Stimulated activated CD8-positive, alpha-beta memory T cell treated with anti-CD3 and anti-CD28 coated beads, Interleukin-7, amount 100 ng/mL, for 1 hour (primary cell): ENCODE measurements around the gene PALD1.
"Not testable (repeated sequence)": the region's sequence is repeated elsewhere in the genome, so short reads cannot be mapped to it uniquely, and the experiment has no call there.

Source experiments
- DNase-seq, 2 donors: peaks; one replicate each; pipeline ENCODE4 v3.0.0-alpha.2; 2020; ENCODE audit warnings: low read depth in 2 of 2

PALD1 gene

DNA sequence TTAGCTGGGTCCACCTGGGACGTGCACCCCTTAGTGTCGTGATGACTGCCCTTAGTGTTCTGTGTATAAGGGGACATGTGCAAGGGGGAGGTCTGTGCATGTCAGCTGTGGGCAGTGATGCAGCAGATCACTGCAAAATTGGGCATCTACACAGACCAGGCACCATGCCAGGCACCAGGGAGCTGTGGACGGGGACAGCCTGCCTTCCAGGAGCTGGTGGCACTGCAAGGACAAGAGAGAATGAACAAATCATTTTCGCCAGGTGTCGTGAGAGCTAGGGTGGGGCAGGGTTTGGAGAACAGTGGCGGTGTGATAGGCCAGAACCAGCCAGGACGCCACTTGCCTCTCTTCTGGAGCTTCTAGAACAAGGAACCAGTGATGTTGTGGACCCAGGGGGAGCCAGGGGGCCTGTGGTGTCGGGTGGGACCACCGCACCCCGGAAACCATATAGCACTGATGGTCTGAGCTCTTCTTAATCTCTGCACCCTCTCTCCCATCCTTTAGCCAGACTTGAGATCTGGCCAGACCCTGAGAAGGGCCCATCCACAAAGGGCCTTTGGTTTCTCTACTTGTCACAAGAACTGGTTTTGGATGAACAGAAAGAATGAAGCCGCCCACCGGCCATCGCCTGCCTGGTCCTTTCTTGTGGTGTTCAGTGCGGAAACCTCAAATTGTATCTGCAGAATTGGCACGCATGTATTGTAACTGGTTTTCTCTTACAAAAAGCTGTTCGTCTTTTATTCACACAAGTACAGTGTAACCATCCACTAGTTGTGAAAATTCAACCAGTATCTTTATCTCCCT, 93.3 kb downstream of the PALD1 start:
- no peak for DNase-seq

DNA sequence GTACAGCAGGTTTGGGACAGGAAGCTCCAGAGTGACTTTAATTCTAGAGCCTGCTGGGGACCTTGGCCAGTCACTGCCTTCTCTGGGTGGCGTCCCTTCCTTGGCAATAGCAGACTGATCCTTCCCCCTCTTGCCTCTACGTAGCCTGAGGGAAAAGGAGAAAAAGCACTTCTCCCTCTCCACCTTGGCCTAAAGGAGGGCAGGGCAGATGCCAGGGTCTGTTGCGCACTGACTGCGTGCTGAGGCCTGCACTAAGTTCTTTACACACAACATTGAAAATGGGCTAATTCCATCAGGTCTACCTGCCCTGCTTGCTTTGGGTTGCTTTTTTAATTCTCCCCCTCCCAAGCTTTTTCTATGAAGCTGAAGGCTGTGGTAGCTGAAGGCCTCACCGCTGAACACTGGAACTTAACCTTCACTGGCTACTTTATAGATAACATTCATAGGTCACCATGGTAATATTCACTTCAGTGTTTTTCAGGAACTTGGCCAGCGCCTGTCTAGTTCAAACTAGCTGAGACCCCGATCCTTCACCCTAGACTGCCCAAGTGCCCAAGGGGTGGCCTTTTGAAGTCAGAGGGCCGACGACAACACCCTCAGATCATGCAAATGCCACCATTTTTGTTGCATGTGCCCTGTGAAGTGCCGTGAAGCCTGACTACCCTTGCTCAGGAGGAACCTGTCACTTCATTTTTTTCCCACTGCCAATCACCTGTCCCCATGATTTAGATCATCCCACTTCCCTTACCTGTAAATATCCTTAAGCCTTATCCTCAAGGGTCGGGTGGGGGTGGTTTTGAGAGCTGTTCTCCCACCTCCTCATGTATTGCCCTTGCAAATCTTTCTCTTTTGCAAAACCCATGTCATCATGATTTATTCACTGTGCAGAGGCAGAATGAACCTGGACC, 95.3 kb downstream of the PALD1 start:
- no peak for DNase-seq

DNA sequence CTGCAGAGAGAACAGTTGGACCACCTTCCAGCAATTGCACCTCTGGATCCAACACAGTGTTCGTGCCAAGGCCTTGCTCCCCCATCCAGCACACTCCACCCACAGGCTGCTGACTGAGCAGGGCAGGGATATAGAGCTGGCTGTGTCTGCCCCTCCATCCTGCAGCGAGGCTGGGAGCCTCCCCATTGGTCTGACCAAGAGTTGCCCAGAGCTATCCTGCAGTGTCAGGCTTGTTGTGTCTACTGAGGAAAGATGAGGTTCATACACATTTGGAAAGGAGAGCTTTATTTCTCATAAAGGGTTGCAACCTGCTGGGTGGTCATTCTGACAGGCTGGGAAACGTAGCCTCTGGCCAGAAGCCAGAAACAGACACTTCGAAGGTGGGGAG, 96.9 kb downstream of the PALD1 start:
- DNase-seq: no peak

DNA sequence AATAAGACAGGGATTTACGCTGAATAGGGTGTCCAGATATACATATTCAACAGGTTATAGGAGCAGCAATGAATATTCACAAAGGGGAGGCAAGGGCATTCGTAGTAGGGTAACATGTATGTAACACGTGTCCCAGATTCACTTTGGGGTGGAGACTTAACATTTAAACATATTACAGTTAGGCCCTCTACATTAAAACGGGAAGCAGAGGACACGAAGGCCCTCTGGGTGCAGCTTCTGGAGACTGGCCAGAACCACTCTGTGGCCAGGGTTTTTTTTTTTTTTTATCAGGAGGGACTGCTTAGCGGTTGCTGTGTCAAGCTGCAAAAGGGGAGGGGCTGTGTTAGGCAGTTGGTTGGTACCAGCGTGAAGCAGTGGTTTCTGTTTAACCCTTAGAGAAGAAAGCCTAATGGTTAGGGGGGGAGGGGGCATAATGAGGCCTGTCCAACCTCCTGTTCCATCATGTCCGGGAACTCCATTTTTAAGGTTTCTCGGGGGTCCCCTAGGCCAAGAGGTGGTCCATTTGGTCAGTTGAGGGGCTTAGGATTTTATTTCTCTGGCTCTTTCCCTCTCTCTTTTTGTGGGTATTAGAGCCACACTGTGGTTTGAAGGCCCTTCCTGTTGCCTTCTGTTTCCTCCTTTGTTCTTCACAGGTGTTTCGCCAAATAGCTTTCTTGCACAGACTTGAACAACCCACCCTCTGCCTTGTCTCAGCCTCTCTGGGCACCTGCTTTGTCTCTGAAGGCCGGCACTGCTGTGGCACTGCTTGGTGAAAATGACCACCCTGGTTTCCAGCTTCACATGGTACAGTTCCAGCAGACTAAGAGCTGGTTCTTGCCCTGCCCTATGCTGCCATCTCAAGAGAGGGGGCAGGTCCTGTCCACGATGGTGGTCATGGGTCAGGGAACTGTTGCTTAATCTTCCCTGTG, 97.6 kb downstream of the PALD1 start:
- DNase-seq: peak in 1 of 2 donors; percentile 19

DNA sequence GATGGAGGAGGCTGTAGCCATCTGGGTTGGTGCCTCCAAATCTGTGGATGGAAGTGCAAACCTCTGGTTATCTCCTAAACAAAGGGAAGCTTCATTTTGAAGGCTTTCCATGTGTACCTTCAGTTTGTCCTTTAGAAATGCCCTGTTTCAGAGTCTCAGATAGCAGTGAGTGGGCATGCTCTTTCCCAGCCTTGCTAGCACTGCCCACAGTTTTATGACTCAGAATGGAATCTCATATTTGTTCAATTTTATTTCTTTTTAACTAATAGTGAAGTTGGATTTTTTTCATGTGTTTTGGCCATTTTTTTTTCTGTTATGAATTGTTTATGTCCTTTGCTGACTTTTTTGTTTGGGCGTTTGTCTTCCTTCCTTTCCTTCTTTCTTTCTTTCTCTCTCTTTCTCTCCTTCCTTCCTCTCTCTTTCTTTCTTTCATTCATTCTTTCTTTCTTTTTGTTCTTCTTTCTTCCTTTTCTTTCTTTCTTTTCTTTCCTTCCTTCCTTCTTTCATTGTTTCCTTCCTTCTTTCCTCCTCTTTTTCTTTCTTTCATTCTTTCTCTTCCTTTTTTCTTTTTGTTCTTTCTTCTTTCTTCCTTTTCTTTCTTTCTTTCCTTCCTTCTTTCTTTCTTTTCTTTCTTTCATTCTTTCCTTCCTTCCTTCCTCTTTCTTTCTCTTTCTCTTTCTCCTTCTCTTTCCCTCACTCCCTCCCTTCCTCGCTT, 98.4 kb downstream of the PALD1 start:
- DNase-seq: no peak

DNA sequence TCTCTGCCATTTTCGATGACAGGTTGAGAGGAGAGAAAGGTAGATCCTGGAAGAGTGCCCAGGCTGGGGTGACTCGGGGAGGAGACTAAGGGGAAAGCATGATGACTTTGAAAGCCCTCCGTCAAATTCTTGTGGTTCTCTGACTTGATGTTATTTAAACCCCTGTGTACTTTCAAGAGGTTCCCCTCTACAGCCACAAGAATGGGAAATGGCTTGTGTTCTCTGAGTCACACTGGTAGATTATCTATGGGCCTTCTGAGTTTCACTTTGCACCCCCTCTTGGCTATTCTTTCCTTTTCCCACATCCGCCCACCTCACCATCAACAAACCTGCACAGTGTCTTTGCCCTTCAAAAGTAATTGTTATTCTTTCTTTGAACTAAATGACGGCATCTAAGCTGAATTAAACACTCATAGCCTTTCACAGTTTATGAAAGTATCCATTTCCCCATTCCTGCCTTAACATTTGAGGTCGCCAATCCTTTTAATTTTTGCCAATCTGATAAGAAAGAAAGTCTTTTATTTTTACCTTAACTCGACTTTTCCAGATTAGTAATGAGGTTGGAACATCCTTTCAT, 99.9 kb downstream of the PALD1 start:
- peak; percentile 29 to 44 for DNase-seq

DNA sequence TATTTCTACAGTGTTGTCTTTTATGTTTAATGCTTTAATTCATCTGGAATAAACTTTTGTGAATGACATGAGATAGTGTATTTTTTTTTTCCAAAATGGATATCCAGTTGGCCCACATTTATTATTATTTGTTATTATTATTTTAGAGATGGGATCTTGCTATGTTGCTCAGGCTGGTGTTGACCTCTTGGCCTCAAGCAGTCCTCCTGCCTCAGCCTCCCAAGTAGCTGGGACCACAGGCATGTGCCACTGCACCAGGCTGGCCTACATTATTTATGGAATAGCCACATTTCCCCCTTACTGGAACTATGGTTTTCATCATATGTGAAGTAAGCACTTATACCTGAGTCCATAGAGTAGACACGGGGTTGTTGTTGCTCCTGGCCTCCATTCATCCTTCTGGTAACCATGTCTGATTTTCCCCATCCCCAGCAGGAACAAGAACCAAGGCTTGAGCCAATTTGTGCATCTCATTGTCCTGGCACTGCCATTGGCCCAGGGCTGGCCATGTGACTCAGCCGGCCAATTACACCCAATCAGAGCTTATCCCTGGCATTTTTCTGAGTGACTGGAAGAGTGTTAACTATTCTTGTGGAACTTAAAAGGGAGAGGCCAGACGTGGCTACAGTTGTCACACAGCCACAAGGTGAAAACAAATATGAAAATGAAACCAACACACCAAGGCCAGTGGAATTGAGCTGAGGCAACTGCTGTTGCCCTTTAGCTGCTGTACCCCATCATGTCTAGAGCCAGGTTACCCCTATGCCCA, 100.9 kb downstream of the PALD1 start:
- DNase-seq: no peak

DNA sequence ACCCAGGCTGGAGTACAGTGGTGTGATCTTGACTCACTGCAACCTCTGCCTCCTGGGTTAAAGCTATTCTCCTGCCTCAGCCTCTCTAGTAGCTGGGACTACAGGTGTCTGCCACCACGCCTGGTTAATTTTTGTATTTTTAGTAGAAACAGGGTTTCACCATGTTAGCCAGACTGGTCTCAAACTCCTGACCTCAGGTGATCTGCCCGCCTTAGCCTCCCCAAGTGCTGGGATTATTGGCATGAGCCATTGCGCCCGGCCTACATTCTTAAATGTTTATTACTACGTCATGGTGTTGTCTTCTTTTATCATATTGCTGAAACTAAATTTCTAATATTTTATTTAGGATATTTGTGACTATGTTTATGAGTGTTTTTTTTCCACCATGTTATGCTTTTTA, 102.6 kb downstream of the PALD1 start:
- not testable (repeated sequence) for DNase-seq

DNA sequence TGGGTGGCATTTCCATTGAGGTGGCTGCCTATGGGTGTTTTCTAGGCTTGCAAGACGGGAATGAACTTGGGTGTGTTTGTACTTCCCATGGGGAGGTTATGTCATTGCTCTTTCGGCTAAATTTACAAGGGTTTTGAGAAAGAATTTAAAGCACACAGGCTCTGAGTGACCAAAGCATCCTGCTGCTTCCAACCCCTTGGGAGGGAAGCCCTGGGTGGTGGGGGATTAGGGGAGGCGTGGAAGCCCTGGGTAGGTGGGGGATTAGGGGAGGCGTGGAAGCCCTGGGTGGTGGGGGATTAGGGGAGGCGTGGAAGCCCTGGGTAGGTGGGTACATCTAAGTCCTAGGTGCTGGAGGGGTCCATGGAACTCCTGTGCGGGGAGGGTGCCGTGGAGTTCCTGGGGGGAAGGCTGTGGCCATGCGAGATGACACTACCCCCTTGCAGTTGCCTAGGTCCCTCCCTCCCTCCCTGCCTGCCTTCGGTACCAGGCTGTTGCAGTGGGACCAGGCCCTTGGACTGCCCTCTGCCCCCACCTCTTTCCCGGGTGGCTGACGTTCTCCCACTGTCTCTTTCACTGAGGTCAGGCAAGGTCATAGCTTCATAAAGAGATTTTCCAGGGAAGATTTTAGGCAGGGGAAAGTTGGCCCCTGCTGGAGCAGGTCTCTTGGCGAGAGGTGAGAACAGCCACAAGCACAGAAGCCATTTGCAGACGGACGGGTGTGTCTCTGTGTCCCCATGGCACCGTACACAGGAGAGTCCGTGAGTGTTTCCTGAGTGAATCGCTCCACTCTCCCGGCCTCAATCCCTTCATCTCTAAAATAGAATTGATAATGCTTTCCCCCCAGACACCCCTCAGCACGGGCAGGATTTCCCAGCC, 104.5 kb downstream of the PALD1 start:
- no peak for DNase-seq

DNA sequence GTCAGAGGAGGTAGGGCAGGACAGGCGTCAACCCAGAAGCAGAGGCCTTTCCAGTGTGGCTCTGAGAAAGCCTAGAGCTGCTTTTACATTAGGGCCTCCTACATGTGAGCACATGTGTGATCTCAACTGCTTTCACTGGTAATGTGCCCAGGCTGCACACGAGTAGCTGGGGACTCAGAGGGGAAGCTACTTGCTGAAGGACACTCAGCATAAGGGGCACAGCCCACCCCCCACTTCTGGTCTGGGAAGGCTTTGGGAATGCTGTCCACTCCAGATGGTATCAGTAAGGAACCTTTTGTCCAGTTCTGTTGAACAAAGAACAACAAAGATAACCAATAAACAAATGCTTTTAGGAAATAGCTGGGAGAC, 105.1 kb downstream of the PALD1 start:
- DNase-seq: no peak

DNA sequence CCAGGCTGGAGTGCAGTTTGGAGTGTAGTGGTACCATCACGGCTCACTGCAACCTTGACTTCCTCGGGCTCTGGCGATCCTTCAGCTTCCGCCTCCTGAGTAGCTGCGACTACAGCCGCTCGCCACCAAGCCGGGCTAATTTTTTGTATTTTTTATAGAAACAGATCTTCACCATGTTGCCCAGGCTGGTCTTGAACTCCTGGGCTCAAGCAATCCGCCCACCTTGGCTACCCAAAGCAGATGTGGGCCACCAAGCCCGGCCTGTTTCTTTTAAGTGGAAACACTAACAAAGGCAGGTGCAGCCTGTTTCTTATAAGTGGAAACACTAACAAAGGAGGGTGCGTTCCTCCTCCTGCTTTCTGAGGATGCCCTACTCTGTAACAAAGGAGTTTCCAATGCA, 105.8 kb downstream of the PALD1 start:
- DNase-seq: no peak

DNA sequence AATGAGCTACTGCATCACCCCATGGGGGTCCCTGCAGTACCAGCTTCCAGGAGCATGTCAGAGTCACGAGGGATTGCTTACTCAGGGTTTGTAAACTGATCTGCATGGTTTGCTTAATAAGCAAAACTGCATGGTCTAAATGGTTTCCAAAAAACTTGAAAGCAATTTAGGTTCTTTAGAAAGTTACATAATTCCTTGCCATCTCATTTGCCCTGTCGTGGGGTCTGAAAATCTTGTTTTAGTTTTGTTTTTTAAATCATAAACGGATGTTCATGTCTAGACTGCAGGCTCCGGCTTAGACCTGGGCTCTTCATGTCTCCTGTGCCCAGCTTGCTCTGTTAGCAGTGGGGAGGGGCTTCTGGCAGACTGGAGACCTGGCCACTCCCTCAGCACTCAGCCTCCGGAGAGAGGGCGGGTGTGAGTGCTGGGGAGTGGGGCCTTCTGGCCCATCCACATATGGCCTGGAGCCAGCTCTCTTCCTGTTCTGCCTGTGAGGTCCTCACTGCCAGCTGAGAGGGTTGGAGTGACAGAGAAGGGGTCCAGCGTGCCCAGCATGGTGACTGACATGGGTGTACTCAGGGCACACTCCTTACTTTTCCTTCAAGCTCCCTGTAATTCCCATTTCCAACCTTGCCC, 106.5 kb downstream of the PALD1 start:
- no peak for DNase-seq

DNA sequence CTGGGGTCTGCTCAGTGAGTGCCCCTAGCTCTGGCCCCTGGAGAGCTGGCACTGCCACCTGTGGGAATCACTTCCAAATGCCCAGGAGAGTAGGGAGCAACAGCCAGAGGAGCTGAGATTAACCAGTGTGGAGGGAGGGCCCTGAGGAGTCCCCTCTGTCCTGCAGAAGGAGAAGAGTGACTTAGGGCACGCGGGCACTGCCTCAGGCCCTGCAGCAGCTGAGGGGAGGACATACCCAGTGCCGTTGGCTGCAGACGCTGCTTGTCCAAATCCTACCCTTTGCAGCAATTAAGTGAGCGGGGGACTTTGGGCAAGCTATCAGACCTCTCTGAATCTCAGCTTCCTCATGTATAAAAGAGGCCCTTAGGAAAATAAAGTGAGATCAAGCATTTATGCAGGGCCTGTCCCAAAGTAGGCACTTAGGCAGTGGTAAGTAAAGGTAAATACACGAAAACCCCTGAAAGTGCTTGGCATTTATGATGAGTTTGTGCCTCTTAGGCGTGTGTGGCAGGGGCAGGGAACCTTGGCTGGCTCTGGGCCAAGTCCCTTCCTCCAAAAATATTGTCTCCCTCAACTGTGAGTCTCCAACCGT, 107.1 kb downstream of the PALD1 start:
- no peak for DNase-seq

DNA sequence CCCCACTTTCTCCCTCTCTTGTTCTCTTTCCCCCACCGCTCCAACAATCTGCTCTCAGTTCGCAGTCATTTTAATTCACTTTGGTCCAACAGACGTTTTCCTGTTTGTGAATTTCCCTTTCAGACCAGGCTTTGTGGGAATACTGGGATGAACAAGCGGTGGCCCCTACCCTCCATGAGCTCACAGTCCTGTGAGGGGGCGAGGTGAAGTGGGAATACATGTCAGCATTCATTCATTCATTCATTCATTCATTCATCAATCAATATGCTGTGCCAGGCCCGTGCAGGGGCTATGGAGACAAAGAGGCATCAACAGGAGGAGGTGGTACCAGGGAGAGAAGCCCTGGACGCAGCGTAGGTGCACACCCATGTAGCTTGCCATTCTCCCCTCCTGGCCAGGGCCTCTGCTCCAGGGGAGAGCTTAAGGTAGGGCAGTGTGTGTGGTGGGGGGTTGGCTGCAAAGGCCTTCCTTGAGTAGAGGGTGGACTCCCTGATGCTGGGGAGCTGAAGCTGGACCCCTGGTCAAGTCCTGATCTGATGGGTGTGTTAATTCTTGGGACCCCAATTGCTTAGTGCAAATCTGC, 107.9 kb downstream of the PALD1 start:
- no peak for DNase-seq

DNA sequence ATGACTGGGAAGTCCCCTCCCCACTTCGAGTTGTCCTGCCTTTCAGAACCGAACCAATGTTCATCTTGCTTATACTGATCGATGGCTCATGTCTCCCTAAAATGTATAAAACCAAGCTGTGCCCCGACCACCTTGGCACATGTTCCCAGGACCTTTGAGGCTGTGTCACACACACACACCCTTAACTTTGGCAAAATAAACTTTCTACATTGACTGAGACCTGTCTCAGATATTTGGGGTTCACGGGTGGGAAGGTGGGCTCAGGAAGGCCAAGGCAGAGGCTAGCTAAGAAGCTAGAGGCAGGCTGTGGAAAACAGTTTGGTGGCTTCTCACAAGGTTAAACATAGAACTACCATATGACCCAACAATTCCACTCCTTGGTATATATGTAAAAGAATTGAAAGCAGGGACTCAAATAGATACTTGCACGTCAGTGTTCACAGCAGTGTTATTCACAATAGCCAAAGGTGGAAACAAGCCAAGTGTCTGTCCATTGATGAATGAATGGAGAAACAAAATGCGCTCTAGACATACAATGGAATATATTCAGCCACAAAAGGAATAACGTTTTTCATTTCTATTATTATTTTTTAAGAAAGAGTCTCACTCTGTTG, 108.6 kb downstream of the PALD1 start:
- DNase-seq: no peak

DNA sequence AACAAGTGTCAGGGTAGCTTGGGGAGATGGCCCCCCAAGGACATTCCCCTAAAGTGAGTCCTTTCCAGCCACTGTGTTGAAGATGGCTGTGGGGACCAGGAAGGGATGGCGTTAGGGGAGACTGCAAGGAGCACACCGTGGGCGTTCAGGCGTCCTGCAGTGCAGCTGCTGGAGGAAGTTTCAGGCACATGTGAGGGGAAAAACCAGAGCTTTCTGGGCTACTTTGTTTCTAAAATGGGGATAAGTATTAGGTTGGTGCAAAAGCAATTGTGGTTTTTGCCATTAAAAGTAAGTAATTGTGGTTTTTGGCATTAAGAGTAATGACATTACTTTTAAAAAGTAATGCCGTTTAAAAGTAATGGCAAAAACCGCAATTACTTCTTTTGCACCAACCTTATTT, 109.7 kb downstream of the PALD1 start:
- DNase-seq: no peak

DNA sequence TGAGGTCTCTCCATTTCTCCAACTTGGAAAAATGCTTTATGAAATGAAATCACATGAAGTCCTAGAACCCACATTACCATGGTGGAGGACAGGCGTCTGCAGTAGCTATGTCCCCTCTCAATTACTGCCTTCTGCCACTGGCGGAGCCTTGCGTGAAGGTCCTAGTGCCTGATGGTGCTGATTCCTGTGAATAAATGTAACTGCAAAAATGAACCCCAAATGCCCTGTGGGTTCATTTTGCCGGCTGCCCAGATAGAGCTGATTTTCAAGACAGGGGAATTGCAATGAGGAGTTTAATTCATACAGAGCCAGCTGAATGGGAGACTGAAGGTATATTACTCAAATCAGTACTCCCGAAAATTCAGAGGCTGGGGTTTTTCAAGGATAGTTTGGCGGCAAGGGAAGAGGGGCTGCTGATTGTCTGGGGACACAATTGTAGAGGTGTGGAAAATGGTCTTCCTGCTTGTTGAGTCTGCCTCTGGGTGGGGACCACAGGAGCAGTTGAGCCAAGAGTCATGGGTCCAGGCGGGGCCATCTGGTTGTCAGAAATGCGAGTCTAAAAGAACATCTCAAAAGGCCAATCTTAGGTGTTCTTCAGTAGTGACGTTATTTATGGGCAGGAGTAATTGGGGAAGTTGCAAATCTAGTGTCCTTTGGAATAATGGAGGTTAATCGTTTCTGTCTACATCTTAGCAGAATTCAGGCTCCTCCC, 110.4 kb downstream of the PALD1 start:
- no peak for DNase-seq
